Measurements from ENCODE around the gene COL25A1.
"Not testable (repeated sequence)": the region's sequence is repeated elsewhere in the genome, so short reads cannot be mapped to it uniquely, and the experiment has no call there.

The COL25A1 gene

DNA sequence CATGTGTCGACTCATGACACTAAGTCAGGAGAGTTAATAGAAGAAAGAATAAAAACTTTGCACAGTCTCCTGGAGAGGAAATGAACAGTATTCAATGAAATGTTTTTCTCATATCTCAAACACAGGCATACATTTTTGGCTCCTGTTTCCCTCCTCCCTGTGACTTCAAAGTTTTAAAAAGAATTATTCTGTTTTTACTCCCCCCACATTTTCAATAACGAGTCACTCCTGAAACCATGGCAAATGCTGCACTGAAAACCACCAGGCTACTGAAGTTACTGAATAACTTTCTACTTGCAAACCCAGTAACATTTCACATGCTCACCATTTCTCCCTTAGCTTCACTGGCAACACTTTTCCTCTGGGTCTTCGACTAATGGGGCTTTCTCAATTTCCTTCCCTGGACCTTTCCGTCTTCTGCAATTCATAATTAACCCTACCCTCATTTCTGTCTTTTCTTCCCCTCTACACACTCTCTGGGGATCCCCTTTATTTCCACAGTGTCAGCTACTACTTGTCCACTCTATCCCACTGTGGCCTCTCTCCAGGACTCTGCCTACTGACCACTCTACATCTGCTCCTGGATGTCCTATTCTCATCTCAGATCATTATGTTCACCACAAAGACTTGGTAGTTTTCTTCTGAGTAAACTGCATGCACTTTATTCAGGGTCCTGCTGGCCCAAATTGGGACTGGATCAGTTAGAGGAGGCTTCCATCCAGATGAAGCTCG is 313.8 kb downstream of the COL25A1 start:
- H3K27ac Mint-ChIP-seq, result no peak overlapping the region
- no peaks in the 10 kb centered on the region for H3K4me1 Mint-ChIP-seq (ENCODE audit: low read depth)
- no peaks in the 10 kb centered on the region for H3K27me3 Mint-ChIP-seq
- intact Hi-C loops (cut with micrococcal nuclease), result no loop called here
- H3K4me3 Mint-ChIP-seq, result no peak overlapping the region
- no peaks in the 10 kb centered on the region for H3K36me3 Mint-ChIP-seq (ENCODE audit: low read depth)
- no peaks in the 10 kb centered on the region for H3K9me3 Mint-ChIP-seq

- H3K4me1 Mint-ChIP-seq (ENCODE audit: low read depth); H3K36me3 Mint-ChIP-seq (ENCODE audit: low read depth); H3K9me3 Mint-ChIP-seq; H3K27ac Mint-ChIP-seq; intact Hi-C loops (cut with micrococcal nuclease); H3K4me3 Mint-ChIP-seq; H3K27me3 Mint-ChIP-seq: not testable (repeated sequence)
Observed at GRCh38 chr4:108984495-108984894, 318.0 kb downstream of the COL25A1 start.

DNA sequence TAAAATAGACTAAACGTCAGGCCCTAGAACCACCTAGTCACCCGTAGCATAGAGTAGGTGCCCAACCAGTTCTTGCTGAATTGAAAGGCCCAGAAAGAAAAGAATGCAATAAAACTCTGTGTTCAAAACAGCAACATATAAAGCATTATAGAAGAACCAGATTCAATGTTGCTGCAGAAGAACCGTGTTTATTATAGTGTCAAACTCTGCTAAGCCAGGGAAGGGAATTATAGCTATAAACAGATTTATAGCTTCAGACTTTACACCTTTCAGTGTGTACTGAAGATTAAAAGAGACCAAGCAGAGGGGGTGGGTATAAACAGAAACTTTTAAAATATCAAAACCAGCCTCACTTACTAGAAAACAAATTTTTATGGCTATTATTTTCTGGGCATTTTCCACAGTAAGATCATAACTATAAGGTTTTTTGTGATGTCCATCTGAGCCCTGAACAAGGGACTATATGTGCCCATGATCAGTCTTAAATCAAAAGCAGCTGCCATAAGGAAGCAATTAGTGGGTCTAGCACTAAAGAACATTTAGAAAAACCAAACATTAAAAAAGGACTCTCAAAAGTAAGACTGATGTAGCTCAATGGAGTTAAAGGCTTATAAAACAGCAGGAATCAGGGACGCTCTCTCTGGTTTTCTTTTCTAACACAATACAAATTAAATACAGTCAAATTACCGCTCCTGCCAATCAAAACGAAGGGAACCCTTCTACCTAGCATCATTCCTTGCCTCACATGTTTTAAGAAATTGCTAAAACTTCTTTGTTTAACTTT is 319.9 kb downstream of the COL25A1 start:
- Mint-ChIP-seq H3K27me3 (peaks cover 4% of the 10 kb centered on the region), H3K36me3 (ENCODE audit: low read depth) (no peaks in the 10 kb centered on the region), H3K9me3 (no peaks in the 10 kb centered on the region), H3K4me3 (no peak overlapping the region), H3K27ac (no peak overlapping the region), H3K4me1 (ENCODE audit: low read depth) (no peaks in the 10 kb centered on the region)
- intact Hi-C loops (cut with micrococcal nuclease), result no loop called here

GRCh38 chr4:108980455-108981239 is 321.8 kb downstream of the COL25A1 start:
- intact Hi-C loops (cut with micrococcal nuclease), result no loop called here
- H3K9me3 Mint-ChIP-seq, result no peaks in the 10 kb centered on the region
- H3K36me3 Mint-ChIP-seq (ENCODE audit: low read depth), result no peaks in the 10 kb centered on the region
- H3K4me3 Mint-ChIP-seq, result no peak overlapping the region
- H3K27ac Mint-ChIP-seq, result no peak overlapping the region
- H3K4me1 Mint-ChIP-seq (ENCODE audit: low read depth), result no peaks in the 10 kb centered on the region
- H3K27me3 Mint-ChIP-seq, result peaks cover 4% of the 10 kb centered on the region

GRCh38 chr4:108979759-108980158 is 322.7 kb downstream of the COL25A1 start:
- intact Hi-C loops (cut with micrococcal nuclease), result no loop called here
- no peak overlapping the region for H3K4me3 Mint-ChIP-seq
- H3K36me3 Mint-ChIP-seq (ENCODE audit: low read depth), result no peaks in the 10 kb centered on the region
- peaks cover 4% of the 10 kb centered on the region for H3K27me3 Mint-ChIP-seq
- H3K4me1 Mint-ChIP-seq (ENCODE audit: low read depth), result no peaks in the 10 kb centered on the region
- no peak overlapping the region for H3K27ac Mint-ChIP-seq
- H3K9me3 Mint-ChIP-seq, result no peaks in the 10 kb centered on the region

DNA sequence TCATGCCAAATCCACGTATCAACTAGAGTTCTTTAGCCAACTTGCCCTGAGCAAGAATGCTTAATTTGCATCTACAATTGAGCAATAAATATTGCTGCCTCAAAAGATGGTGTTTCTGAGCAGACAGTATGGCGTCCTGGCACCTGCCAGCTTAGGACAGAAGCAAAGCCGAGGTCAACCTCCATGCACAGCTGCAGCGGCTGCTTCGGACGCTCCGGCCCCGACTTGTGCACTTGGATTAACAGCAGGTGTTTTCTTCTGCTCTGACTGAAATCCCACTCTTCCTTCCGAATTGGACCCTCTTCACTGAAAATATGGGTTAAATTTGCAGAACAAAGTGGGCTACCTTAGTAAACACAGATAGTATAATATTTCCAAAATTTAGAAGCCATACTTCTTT is 324.4 kb downstream of the COL25A1 start:
- intact Hi-C loops (cut with micrococcal nuclease), result no loop called here
- peaks cover 4% of the 10 kb centered on the region for H3K27me3 Mint-ChIP-seq
- H3K9me3 Mint-ChIP-seq, result no peaks in the 10 kb centered on the region
- H3K4me3 Mint-ChIP-seq, result no peak overlapping the region
- H3K36me3 Mint-ChIP-seq (ENCODE audit: low read depth), result no peaks in the 10 kb centered on the region
- no peak overlapping the region for H3K27ac Mint-ChIP-seq
- H3K4me1 Mint-ChIP-seq (ENCODE audit: low read depth), result peaks cover 3% of the 10 kb centered on the region

DNA sequence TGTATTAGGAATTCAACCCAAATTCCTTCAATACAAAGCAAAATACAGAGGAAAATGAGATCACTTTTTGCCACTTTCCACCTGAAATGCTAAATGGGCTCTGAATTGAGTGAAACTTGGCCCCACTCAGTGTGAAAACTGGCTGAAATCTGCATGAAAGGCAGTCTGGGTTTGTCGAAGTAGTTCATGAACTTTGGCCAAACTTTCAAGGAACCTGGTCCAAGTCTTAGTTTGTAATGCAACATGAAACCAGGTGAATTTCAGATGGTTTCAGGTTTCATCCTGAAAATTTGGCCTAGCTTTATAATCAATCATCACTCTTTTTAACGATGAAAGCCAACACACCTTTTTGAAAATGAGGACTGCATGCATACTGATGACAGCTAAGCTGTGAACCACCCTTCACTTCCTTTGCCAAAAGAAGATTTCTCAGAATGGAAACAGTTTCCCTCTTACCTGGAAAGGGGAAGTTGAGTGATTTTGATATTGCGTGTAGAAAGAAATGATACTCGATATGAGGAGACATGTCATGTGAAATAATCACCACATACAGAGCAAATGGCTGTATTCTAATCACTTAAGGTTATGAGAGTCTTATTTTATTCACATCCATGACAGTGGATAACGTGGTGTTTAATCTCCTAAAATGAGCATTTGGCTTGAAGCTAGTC is 329.7 kb downstream of the COL25A1 start:
- H3K27me3 Mint-ChIP-seq, result no peaks in the 10 kb centered on the region
- no peaks in the 10 kb centered on the region for H3K36me3 Mint-ChIP-seq (ENCODE audit: low read depth)
- intact Hi-C loops (cut with micrococcal nuclease), result no loop called here
- H3K27ac Mint-ChIP-seq, result peak overlapping the region; percentile 54
- peaks cover 5% of the 10 kb centered on the region for H3K4me1 Mint-ChIP-seq (ENCODE audit: low read depth)
- H3K9me3 Mint-ChIP-seq, result peaks cover 8% of the 10 kb centered on the region
- H3K4me3 Mint-ChIP-seq, result no peak overlapping the region

- Mint-ChIP-seq H3K4me1 (ENCODE audit: low read depth) (peaks cover 5% of the 10 kb centered on the region), H3K27me3 (no peaks in the 10 kb centered on the region), H3K27ac (no peak overlapping the region), H3K36me3 (ENCODE audit: low read depth) (no peaks in the 10 kb centered on the region), H3K4me3 (no peak overlapping the region), H3K9me3 (peaks cover 8% of the 10 kb centered on the region)
- intact Hi-C loops (cut with micrococcal nuclease), result no loop called here
Observed at GRCh38 chr4:108971473-108971872, 331.0 kb downstream of the COL25A1 start.

- intact Hi-C loops (cut with micrococcal nuclease), result no loop called here
- Mint-ChIP-seq H3K27ac (no peak overlapping the region), H3K4me1 (ENCODE audit: low read depth) (no peaks in the 10 kb centered on the region), H3K27me3 (no peaks in the 10 kb centered on the region), H3K4me3 (no peak overlapping the region), H3K9me3 (peaks cover 8% of the 10 kb centered on the region), H3K36me3 (ENCODE audit: low read depth) (no peaks in the 10 kb centered on the region)
Observed at GRCh38 chr4:108965472-108966076, 336.9 kb downstream of the COL25A1 start.

DNA sequence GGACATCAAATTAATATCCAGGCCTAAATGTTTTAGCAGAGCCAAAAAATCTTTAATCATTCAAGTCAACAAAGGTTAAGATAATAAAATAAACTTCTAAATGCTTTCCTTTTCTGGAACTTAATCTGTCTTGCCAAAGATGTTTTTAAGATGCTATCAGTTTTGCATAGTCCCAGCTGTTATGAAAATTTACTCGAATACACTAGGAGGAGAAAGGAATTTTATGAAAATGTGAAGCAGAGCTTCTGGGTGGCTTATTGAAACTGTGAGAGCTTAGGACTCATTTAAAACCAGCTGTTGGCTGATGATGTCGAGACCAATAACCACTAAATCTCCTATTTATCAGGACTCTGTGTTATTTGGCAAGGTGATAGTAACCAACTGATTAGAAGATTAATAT is 337.4 kb downstream of the COL25A1 start:
- no peak overlapping the region for H3K27ac Mint-ChIP-seq
- H3K4me3 Mint-ChIP-seq, result no peak overlapping the region
- peaks cover 8% of the 10 kb centered on the region for H3K9me3 Mint-ChIP-seq
- intact Hi-C loops (cut with micrococcal nuclease), result no loop called here
- no peaks in the 10 kb centered on the region for H3K36me3 Mint-ChIP-seq (ENCODE audit: low read depth)
- H3K27me3 Mint-ChIP-seq, result no peaks in the 10 kb centered on the region
- no peaks in the 10 kb centered on the region for H3K4me1 Mint-ChIP-seq (ENCODE audit: low read depth)

- Mint-ChIP-seq H3K4me3 (no peak overlapping the region), H3K4me1 (ENCODE audit: low read depth) (no peaks in the 10 kb centered on the region), H3K9me3 (peaks cover 6% of the 10 kb centered on the region), H3K27me3 (no peaks in the 10 kb centered on the region), H3K27ac (no peak overlapping the region), H3K36me3 (ENCODE audit: low read depth) (no peaks in the 10 kb centered on the region)
- intact Hi-C loops (cut with micrococcal nuclease), result no loop called here
Observed at GRCh38 chr4:108963910-108964309, 338.5 kb downstream of the COL25A1 start.

GRCh38 chr4:108959491-108959890 is 343.0 kb downstream of the COL25A1 start:
- intact Hi-C loops (cut with micrococcal nuclease), result no loop called here

GRCh38 chr4:108954880-108955279 is 347.6 kb downstream of the COL25A1 start:
- no peaks in the 10 kb centered on the region for H3K9me3 Mint-ChIP-seq
- no peak overlapping the region for H3K27ac Mint-ChIP-seq
- peaks cover 5% of the 10 kb centered on the region for H3K4me1 Mint-ChIP-seq (ENCODE audit: low read depth)
- no peaks in the 10 kb centered on the region for H3K36me3 Mint-ChIP-seq (ENCODE audit: low read depth)
- no peaks in the 10 kb centered on the region for H3K27me3 Mint-ChIP-seq
- intact Hi-C loops (cut with micrococcal nuclease), result no loop called here
- H3K4me3 Mint-ChIP-seq, result no peak overlapping the region

More at GRCh38 chr4:108959491-108959890, 343.0 kb downstream of the COL25A1 start:
- Mint-ChIP-seq H3K4me3 (no peak overlapping the region), H3K27ac (no peak overlapping the region), H3K4me1 (ENCODE audit: low read depth) (peaks cover 5% of the 10 kb centered on the region), H3K9me3 (no peaks in the 10 kb centered on the region), H3K36me3 (ENCODE audit: low read depth) (no peaks in the 10 kb centered on the region), H3K27me3 (no peaks in the 10 kb centered on the region)

Measured in dendritic cell treated with granulocyte-macrophage colony-stimulating factor and Interleukin-4, amounts not matched to agents 40 ng/mL and 50 ng/mL, for 4 days (primary cell).